Thyroid gland (tissue), 4 donors: ENCODE data around the gene ZNF223.

Experiments
- CTCF ChIP-seq, 6 experiments: fragments of 200-600 bp in 3 of 6; fragments of 450-650 bp in 3 of 6; sonication (generic) in 3 of 6; IDR thresholded peaks; one replicate each; pipeline ENCODE4 v1.5.1; 2016 to 2019; ENCODE audit warnings: antibody characterized with exemption in 6 of 6, mild to moderate bottlenecking in 2 of 6, inconsistent platforms in 1 of 6, moderate library complexity in 1 of 6
- POLR2A ChIP-seq, 2 donors: fragments of 450-650 bp; IDR thresholded peaks; one replicate each; pipeline ENCODE4 v1.6.1; 2017; ENCODE audit warnings: antibody characterized with exemption in 2 of 2, mild to moderate bottlenecking in 2 of 2, moderate library complexity in 1 of 2

DNA sequence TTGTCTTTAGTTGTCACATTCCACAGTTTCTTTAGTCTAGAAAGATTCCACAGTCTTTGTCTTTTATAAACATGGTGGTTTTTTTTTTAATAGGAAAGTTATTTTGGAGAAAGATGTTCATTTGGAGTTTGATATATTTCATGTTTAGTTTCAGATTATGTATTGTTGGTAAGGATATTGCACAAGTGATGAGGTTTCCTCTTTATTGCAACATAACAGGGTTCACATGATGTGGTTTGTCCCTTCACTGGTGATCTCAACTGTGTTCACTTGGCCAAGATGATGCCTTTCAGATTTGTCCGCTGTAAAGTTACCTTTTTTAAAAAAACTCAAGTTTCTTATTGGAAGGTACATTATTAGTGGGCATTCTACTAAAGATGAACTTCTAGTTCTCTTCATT is 45.9 kb upstream of the ZNF223 start:
- TF ChIP-seq CTCF (IDR thresholded peaks at IDR 0.05) = no peak
- TF ChIP-seq POLR2A (IDR thresholded peaks at IDR 0.05) = no peak
